LoVo (cell line): ENCODE measurements around the gene FBXO21.
"Not testable (repeated sequence)": the region's sequence is repeated elsewhere in the genome, so short reads cannot be mapped to it uniquely, and the experiment has no call there.

Experiments used
- DNase-seq: peaks from one replicate; pipeline ENCODE4 v3.0.0-alpha.2; 2016; ENCODE audit warnings: low spot score

Gene FBXO21

GRCh38 chr12:117104003-117104402 is 86.3 kb downstream of the FBXO21 start:
- DNase-seq = not testable (repeated sequence)

- DNase-seq = no peak
Observed at GRCh38 chr12:117102800-117103181, 87.5 kb downstream of the FBXO21 start.

- DNase-seq = no peak
Observed at GRCh38 chr12:117101953-117102799, 88.1 kb downstream of the FBXO21 start.

DNA sequence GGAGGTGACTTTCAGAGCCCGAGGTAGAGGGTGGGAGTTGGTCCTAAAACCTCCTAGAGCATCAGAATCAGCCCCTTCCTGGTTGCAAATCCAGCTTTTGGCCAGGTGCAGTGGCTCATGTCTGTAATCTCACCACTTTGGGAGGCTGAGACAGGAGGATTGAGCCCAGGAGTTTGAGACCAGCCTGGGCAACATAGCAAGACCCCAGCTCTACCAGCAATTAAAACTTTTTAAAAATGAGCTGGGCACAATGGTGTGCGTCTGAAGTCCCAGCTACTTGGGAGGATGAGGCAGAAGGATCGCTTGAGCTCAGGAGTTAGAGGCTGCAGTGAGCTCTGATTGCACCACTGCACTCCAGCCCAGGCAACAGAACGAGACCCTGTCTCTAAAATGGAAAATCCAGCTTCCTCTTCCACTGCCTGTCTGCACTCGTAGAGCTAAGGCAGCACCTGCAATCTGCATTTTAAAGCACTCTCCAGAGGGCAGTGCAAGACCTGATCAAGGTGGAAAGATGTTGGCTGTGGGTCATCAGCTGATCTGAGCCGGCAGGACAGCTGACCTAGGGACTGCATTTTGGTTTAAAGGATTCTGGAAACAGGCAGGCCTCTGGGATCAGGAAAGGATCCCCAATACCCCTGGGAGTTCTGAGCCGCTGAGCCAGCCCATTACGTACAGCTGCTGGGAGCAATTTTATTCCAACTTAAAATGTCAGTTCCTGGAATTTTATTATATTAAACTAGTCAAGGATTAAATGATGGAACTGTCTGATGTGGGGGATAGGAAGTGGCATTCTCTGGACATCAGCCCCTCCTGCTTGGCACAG is 89.2 kb downstream of the FBXO21 start:
- no peak for DNase-seq

- peak; percentile 37 for DNase-seq
Observed at GRCh38 chr12:117100251-117100650, 90.0 kb downstream of the FBXO21 start.

GRCh38 chr12:117098361-117099217 is 91.7 kb downstream of the FBXO21 start:
- peak; percentile 41 for DNase-seq

DNA sequence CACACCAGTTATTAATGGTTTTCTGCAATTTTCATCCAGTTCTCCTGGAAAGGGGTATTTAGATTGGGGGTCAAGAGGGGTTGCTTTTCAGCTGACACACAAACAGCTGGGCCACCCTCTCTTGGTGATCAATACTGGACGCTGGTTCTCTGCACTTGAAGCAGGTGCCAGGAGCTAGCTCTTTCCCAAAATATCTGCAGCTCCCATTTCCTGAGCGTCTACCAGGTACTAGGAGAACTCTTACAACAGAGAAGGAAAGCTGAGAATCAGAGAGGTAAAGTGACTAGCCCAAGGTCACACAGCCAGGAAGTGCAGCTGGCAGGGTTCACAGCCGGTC is 92.3 kb downstream of the FBXO21 start:
- no peak for DNase-seq

DNA sequence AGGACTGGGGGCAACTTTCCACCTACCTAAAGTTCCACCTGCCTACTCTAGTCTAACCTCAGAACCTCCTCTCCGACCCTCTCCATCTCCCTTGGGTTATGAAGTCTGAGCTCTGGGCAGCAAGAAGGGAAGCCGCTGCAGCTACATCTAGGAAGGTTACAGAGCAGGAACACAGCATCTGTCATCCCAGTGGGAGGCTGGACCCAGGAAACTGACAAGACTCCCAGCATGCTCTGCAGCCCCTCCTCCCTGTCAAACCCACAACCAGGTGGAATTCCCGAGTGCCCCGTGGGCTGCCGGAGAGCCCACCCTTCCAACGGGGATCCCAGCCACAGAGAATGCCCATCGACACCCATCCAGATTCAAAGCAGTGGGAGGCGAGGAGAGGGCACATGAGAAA is 93.1 kb downstream of the FBXO21 start:
- no peak for DNase-seq

GRCh38 chr12:117096501-117097042 is 93.7 kb downstream of the FBXO21 start:
- no peak for DNase-seq

GRCh38 chr12:117095191-117095590 is 95.1 kb downstream of the FBXO21 start:
- DNase-seq = not testable (repeated sequence)

DNA sequence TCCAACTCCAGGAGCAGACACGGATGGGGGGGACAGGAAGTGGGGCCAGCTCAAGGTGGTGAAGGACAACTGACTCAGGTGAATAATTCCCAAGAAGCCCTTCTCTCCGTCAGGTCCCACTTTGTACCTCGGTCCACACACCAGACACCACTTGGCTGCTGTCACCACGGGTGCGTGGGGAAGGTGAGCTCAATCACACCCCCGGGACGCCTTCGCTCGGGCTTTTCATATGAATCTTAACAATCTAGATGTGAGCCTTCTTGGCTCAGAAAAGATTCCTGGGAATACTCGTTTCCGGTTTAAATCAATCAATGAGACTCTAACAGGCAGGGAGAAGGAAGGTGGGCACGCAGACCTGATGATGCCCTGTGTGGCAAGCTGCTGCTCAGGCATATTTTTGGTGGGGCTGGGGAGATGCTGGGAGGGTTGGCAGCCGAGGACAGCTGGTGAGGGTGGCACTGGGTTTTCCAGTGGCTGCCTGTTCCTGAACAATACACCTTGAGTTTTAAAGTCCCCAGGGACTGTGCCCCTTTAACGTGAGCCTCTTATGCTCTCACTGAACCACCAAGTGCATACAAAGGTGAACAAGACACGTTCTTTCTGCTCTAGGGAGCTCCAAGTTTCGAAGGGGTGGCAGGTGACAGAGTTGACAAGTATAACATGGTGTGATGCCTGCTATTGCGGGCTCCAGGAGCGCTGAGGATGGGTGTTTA is 96.2 kb downstream of the FBXO21 start:
- DNase-seq = no peak

GRCh38 chr12:117093431-117093830 is 96.8 kb downstream of the FBXO21 start:
- DNase-seq = no peak

- DNase-seq = no peak
Observed at GRCh38 chr12:117092886-117093285, 97.4 kb downstream of the FBXO21 start.

DNA sequence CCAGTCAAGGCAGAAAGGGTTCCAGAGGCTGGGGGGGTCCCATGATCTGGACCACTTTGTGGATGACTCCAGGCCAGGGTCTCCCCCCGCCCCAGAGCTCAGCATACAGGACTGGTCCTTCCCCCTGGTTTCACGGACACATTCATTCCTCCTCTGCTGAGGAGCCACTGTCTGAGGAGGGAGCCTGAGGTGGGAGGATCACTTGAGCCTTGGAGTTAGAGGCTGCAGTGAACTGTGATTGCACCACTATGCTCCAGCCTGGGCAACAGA is 97.8 kb downstream of the FBXO21 start:
- DNase-seq = no peak
